Keratinocyte (primary cell): Measurements from ENCODE around the gene DAZL.

Source experiments
- CTCF ChIP-seq, 3 experiments: IDR thresholded peaks in 1 of 3; conservative IDR thresholded peaks in 1 of 3; optimal IDR thresholded peaks in 1 of 3; 2 replicates in 2 of 3; 3 replicates in 1 of 3; pipeline versions ENCODE3 to v1.5.1; 2011; ENCODE audit warnings: low read length in 3 of 3, mild to moderate bottlenecking in 3 of 3, moderate library complexity in 2 of 3, control low read depth in 1 of 3, inconsistent platforms in 1 of 3; ENCODE audit not compliant: insufficient read depth in 2 of 3; ENCODE audit errors: extremely low read depth in 1 of 3
- EZH2 ChIP-seq: IDR thresholded peaks from one replicate; pipeline ENCODE4 v1.6.1; 2012; ENCODE audit warnings: inconsistent platforms, mild to moderate bottlenecking, low read length, moderate library complexity

GRCh38 chr3:16548721-16549120 lies 56.5 kb downstream of the DAZL start:
- no peak for TF ChIP-seq EZH2
- no peak for TF ChIP-seq CTCF (optimal IDR thresholded peaks at IDR 0.05 in 1 of 3, IDR thresholded peaks at IDR 0.05 in 1 of 3, conservative IDR thresholded peaks at IDR 0.05 in 1 of 3; ENCODE audit: extremely low read depth in 1 of 3, insufficient read depth in 2 of 3, low read length in 3 of 3)
